Naive thymus-derived CD8-positive, alpha-beta T cell (primary cell): ENCODE measurements around the gene SLC16A12. TPM values are rescaled to one million over a fixed set of nuclear protein-coding genes. Genes with fewer than 3 reads are reported as not detected.
"Not testable (repeated sequence)": the region's sequence is repeated elsewhere in the genome, so short reads cannot be mapped to it uniquely, and the experiment has no call there.

Experiments used
- ATAC-seq, 2 donors: fragments of 150-1000 bp; cut with Tn5 transposase in 1 of 2; sonication (Bioruptor Pico), chemical (Tn5 transposase) in 1 of 2; 1 replicate in 1 of 2; 2 replicates in 1 of 2; pipeline ENCODE4 v1.10.0; 2021; ENCODE audit warnings: mild to moderate bottlenecking in 2 of 2, moderate library complexity in 2 of 2
- POLR2A ChIA-PET: fragments of 350-600 bp; sonication (Branson Sonifier 250); formaldehyde crosslinking; loops from one replicate; lab custom pipeline; 2021; ENCODE audit warnings: antibody characterized with exemption; lab: Charles Lee
- DNase-seq, 10 donors: peaks; one replicate each; pipeline versions ENCODE4 v3.0.0 to v3.0.0-alpha.2; 2020 to 2022
- H3K27ac Mint-ChIP-seq, 10 donors: one replicate each; pipeline ENCODE4 v1.8.0; 2020 to 2022; ENCODE audit warnings: mild to moderate bottlenecking in 10 of 10, mixed read lengths in 10 of 10, moderate library complexity in 4 of 10, inconsistent platforms in 1 of 10
- H3K27me3 Mint-ChIP-seq, 5 donors: one replicate each; pipeline ENCODE4 v1.8.0; 2021 to 2022; ENCODE audit warnings: mixed read lengths in 5 of 5
- H3K36me3 Mint-ChIP-seq, 3 donors: one replicate each; pipeline ENCODE4 v1.8.0; 2020 to 2022; ENCODE audit warnings: mixed read lengths in 3 of 3, mild to moderate bottlenecking in 2 of 3, inconsistent platforms in 1 of 3
- H3K4me1 Mint-ChIP-seq, 4 donors: one replicate each; pipeline ENCODE4 v1.8.0; 2021 to 2022; ENCODE audit warnings: mixed read lengths in 4 of 4
- H3K4me3 Mint-ChIP-seq, 10 donors: one replicate each; pipeline ENCODE4 v1.8.0; 2020 to 2022; ENCODE audit warnings: mild to moderate bottlenecking in 10 of 10, mixed read lengths in 10 of 10, moderate library complexity in 6 of 10, inconsistent platforms in 1 of 10
- H3K9me3 Mint-ChIP-seq, 9 donors: one replicate each; pipeline ENCODE4 v1.8.0; 2020 to 2022; ENCODE audit warnings: mixed read lengths in 9 of 9, mild to moderate bottlenecking in 3 of 9, inconsistent platforms in 1 of 9, moderate library complexity in 1 of 9
- polyA plus RNA-seq, 3 donors: library from polyadenylated mRNA; unstranded; fragments of 300-500 nt; fragmentation: Illumina TruSeq; gene quantifications; one replicate each; pipeline ENCODE4 v1.2.3, GENCODE V29; 2021
- total RNA-seq, 8 experiments: library from RNA in 2 of 8; stranded (reverse) in 2 of 8; gene quantifications; one replicate each; pipeline ENCODE4 v1.2.3 and lab custom pipeline; 2021 to 2026

SLC16A12 gene
- total and polyA plus RNA-seq, 5 experiments from 2014 or later = not detected

DNA sequence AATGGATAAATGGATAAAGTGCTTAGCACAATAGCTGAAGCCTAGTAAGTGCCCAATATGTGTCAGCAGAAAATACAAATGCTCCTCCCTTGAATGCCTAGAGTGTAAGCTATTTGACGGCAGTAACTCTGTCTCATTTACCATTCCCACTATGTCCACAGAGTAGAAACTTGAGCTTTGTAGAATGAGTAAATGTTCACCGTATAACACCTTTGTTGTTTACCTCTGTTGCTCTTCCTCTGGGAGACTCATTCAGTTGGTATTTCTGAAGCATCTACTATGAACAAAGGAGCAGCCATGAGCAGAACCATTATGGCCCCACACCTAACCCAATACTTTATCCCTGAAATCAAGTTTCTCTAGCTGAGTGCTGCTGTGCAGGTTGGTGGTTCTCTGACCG, 8.4 kb upstream of the SLC16A12 start:
- H3K4me1 Mint-ChIP-seq = no peaks in the 10 kb centered on the region
- no peaks in the 10 kb centered on the region for H3K36me3 Mint-ChIP-seq
- POLR2A ChIA-PET = interaction anchor here (0.6 kb wide), 1 partner anchor 170 kb away, joined by 5 read pairs; no protein-coding TSS in a partner anchor

DNA sequence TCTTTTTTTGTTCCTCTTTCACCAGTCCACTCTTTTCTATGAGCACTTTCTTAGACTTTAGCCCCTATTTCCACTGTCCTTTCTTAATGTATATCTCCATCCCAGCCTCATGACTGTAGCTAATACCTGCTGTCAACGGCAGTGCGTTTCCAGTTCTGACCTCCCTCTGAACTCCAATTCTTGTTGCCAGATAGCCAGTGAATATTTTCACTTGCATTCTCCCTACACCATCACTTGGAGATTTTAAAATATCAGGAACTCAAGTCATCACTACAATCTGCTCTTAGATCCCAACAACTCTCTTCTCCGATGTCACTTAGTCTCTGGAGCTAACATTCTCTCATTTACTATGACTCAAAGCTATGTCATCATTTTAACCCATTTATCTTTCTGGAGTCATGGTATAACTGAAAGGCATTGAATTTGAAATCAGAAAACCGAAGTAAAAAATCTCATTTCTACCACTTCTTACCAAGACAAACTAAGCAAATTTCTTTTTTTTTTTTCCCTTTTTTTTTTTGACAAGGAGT, 5.1 kb upstream of the SLC16A12 start:
- Mint-ChIP-seq H3K27me3 (peaks cover 29 to 50% (median 36%) of the 10 kb centered on the region in 5 donors), H3K4me1 (peaks cover 0 to 7% (median 3%) of the 10 kb centered on the region in 4 donors), H3K27ac (no peak overlapping the region), H3K9me3 (no peaks in the 10 kb centered on the region), H3K4me3 (no peak overlapping the region), H3K36me3 (no peaks in the 10 kb centered on the region)
- no peak for DNase-seq
- ATAC-seq = no peak
- POLR2A ChIA-PET = no interaction called here

More for the DNA sequence above, 8.4 kb upstream of the SLC16A12 start:
- Mint-ChIP-seq H3K27ac (no peak overlapping the region), H3K4me3 (no peak overlapping the region), H3K27me3 (peaks cover 15 to 32% (median 26%) of the 10 kb centered on the region in 5 donors), H3K9me3 (no peaks in the 10 kb centered on the region)
- ATAC-seq (no peak), DNase-seq (no peak)

DNA sequence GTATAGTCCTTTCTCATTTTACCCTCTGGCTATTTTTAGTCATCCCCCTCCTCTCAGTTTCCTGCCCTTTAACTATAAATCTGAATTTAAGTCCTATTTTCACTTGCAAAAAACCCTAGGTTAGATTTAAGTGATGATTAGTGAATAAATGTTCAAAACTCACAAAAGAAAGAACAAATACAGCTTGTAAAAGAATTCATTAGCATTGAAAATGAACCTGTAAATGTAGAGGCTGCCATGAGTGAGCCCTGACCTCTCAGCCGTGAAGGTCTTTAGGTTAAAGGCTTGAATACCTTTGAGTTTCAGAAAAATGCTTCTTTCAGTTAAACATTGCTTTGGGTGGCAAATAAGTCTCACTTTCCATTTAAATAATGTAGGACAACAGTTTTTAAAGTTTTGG, 2.0 kb upstream of the SLC16A12 start:
- ATAC-seq = no peak
- H3K4me3 Mint-ChIP-seq = peak overlapping the region in 1 of 10 donors; percentile 4
- POLR2A ChIA-PET = interaction anchor here (0.6 kb wide), 1 partner anchor 50 kb away, joined by 3 read pairs; no protein-coding TSS in a partner anchor

DNA sequence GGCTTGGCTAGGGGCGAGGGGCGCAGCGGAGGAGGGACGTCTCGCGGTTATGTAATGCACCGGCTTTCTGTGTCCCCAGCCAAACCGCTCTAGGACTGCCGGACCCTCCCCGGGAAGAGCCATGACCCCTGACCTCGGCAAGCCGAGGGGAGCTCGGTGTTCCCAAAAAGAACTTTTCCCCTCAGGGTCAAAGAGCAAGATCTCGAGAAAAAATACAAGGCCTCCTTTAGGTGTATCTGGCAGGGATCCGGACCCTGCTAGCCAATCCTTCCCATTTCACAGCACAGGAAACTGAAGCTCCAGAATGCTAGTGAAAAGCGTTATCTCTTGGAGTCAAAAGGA, 590 bp upstream of the SLC16A12 start:
- Mint-ChIP-seq H3K27me3 (peaks cover 47 to 70% (median 63%) of the 10 kb centered on the region in 5 donors), H3K4me1 (peaks cover 4 to 15% (median 9%) of the 10 kb centered on the region in 4 donors), H3K27ac (peak overlapping the region in 1 of 10 donors; percentile 71), H3K4me3 (peak overlapping the region in 5 of 10 donors; percentile 12 to 69 (median 41)), H3K36me3 (peaks cover 0 to 3% (median 0%) of the 10 kb centered on the region in 3 donors), H3K9me3 (peaks cover 0 to 3% (median 0%) of the 10 kb centered on the region in 9 donors)
- ATAC-seq (no peak), DNase-seq (no peak)
- POLR2A ChIA-PET = no interaction called here

More for the DNA sequence above, 2.0 kb upstream of the SLC16A12 start:
- no peak for DNase-seq
- Mint-ChIP-seq H3K36me3 (peaks cover 0 to 3% (median 0%) of the 10 kb centered on the region in 3 donors), H3K4me1 (peaks cover 4 to 15% (median 9%) of the 10 kb centered on the region in 4 donors), H3K27me3 (peaks cover 41 to 66% (median 58%) of the 10 kb centered on the region in 5 donors), H3K9me3 (peaks cover 0 to 3% (median 0%) of the 10 kb centered on the region in 9 donors), H3K27ac (no peak overlapping the region)

DNA sequence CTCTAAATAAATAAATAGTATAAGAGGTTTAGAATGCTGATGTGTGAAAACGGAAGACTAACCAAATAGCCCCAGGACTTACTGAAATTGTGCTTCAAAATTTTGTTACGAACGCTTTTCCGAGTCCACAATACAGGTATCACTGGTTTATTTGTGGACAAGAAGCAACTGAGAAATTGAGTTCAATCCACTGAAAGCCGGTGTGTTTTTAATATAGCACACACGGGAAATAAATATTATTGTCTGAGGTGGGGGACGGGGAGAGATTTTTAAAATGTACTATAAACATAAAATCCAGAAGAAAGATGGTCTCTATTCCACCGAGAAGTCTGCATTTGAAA, 598 bp downstream of the SLC16A12 start:
- H3K9me3 Mint-ChIP-seq = peaks cover 0 to 3% (median 0%) of the 10 kb centered on the region in 9 donors
- ATAC-seq (no peak), DNase-seq (no peak)
- peaks cover 38 to 64% (median 55%) of the 10 kb centered on the region in 5 donors for H3K27me3 Mint-ChIP-seq
- H3K4me1 Mint-ChIP-seq = peaks cover 4 to 15% (median 9%) of the 10 kb centered on the region in 4 donors
- H3K4me3 Mint-ChIP-seq = peak overlapping the region in 5 of 10 donors; percentile 18 to 45 (median 36)
- H3K36me3 Mint-ChIP-seq = peaks cover 0 to 3% (median 0%) of the 10 kb centered on the region in 3 donors
- POLR2A ChIA-PET = no interaction called here
- no peak overlapping the region for H3K27ac Mint-ChIP-seq

DNA sequence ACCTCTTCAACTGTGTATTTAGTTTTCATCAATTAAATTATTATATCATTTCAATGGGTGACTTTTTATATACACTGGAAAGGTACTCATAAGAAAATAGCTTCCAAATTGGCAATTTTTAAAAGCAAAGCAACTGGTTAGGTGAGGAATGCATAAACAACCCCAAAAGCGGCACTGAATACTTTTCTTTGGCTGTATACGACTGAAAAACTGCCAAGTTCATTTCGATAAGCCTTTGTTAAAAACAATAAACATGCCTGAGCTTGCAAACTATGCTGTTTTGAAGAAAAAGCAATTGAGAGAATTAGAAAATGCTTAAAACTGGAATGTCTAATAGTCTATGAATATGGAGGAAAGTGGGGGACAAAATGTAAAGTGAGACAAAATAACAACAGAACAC, 2.9 kb downstream of the SLC16A12 start:
- Mint-ChIP-seq H3K4me3 (no peak overlapping the region), H3K9me3 (peaks cover 0 to 3% (median 0%) of the 10 kb centered on the region in 9 donors), H3K36me3 (peaks cover 0 to 3% (median 0%) of the 10 kb centered on the region in 3 donors), H3K27me3 (peaks cover 27 to 49% (median 46%) of the 10 kb centered on the region in 5 donors), H3K4me1 (peaks cover 4 to 18% (median 9%) of the 10 kb centered on the region in 4 donors), H3K27ac (no peak overlapping the region)
- ATAC-seq (no peak), DNase-seq (no peak)
- POLR2A ChIA-PET = no interaction called here

DNA sequence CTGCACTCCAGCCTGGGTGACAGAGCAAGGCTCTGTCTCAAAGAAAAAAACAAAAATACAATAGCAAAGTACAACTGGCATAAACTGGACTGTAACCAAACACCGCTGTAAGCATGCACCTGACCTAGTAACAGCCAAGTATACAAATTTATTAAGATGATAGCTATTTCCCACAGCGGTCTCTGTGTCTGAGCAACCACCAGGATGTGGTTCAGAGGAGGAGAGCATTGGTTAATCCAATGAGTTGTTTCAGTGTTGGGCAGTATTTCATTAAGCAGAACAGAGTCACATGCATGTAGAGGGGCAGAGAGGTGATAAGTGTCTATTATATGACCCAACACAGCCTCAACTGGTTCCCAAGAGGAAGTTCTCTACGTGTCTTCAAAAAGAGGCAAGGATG, 4.0 kb downstream of the SLC16A12 start:
- Mint-ChIP-seq H3K27me3 (peaks cover 26 to 49% (median 40%) of the 10 kb centered on the region in 5 donors), H3K27ac (peak overlapping the region in 1 of 10 donors; percentile 51), H3K9me3 (peaks cover 0 to 3% (median 0%) of the 10 kb centered on the region in 9 donors), H3K36me3 (peaks cover 0 to 3% (median 0%) of the 10 kb centered on the region in 3 donors), H3K4me1 (peaks cover 4 to 18% (median 9%) of the 10 kb centered on the region in 4 donors), H3K4me3 (no peak overlapping the region)
- ATAC-seq = no peak
- no peak for DNase-seq
- POLR2A ChIA-PET = no interaction called here

DNA sequence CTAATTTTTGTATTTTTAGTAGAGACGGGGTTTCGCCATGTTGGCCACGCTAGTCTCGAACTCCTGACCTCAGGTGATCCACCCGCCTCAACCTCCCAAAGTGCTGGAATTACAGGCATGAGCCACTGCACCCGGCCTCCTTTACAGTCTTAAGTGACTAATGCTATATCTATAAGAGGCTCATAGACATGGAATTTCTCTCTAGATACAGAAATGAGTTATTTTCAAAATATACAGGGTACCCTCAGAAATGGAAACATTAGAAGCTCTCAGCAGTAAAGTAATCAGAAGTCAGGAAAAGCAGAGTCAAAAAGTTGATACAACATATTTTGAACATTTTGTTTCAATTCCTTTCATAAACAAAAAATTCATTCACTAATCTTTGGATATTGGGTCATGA, 5.7 kb downstream of the SLC16A12 start:
- H3K9me3 Mint-ChIP-seq, H3K4me1 Mint-ChIP-seq, ATAC-seq, H3K4me3 Mint-ChIP-seq, DNase-seq, H3K36me3 Mint-ChIP-seq, H3K27ac Mint-ChIP-seq, POLR2A ChIA-PET: not testable (repeated sequence)
- peaks cover 17 to 44% (median 31%) of the 10 kb centered on the region in 5 donors for H3K27me3 Mint-ChIP-seq

DNA sequence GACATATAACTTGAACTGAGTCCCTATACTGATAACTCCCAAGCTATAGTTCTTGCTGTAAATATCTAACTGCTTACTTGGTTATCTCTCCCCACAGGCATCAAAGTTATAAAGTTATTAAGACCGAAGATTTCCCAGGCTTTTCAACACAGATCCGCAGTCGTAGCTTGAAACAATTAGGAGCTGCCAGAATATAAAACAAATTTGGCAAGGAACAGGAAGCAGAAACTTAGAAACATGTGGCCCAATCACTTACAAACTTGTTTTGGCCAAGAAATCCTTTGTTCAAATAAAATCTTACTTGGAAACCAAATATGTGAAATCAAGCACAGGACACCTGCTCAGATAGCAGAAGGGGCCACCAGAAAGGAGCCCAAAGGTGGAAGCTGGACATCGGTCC, 9.0 kb downstream of the SLC16A12 start:
- H3K4me3 Mint-ChIP-seq = no peak overlapping the region
- H3K27me3 Mint-ChIP-seq = peaks cover 5 to 14% (median 10%) of the 10 kb centered on the region in 5 donors
- POLR2A ChIA-PET = no interaction called here
- peaks cover 0 to 3% (median 0%) of the 10 kb centered on the region in 4 donors for H3K4me1 Mint-ChIP-seq
- DNase-seq (no peak), ATAC-seq (no peak)
- H3K9me3 Mint-ChIP-seq = no peaks in the 10 kb centered on the region
- H3K27ac Mint-ChIP-seq = no peak overlapping the region
- H3K36me3 Mint-ChIP-seq = no peaks in the 10 kb centered on the region

DNA sequence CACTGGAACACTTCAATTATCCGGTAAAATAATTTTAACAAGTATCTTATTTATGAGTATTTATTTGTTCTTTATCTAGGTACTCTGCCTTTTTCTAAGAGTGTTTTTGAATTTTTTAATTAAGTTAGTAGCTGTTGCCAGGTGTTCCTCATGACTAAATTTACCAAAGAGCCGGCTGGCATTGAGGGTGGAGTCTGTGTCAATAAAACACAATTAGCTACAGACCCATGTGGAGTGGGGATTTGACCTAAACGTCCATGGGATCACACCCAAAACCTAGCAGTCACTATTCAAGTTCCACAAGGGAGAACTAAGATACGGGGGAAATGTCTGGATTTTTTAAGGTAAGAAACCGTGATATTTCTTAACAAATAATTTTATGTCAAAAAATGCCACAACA, 9.8 kb downstream of the SLC16A12 start:
- Mint-ChIP-seq H3K27ac (no peak overlapping the region), H3K9me3 (no peaks in the 10 kb centered on the region), H3K4me1 (peaks cover 0 to 3% (median 0%) of the 10 kb centered on the region in 4 donors), H3K4me3 (no peak overlapping the region), H3K27me3 (peaks cover 2 to 10% (median 5%) of the 10 kb centered on the region in 5 donors), H3K36me3 (no peaks in the 10 kb centered on the region)
- no peak for ATAC-seq
- no peak for DNase-seq
- POLR2A ChIA-PET = no interaction called here

DNA sequence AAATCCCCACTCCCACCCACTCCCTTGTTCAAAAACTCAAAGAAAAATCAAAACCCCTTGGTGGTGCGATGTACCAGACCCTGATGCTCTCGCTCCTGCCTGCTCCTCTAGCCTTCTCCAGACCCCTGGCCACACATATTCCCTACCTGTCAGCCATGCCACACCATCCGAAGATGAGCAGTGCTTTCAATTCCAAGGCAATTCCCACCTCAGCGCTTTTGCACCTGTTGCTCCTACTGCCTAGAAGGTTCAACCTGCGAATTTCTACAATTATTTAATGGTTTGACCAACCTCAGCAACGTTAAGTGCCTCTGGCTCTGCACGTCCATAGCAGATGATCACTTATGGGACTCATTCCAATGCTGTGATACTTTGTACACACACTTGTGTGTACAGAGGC, 11.1 kb downstream of the SLC16A12 start:
- no peaks in the 10 kb centered on the region for H3K36me3 Mint-ChIP-seq
- H3K4me3 Mint-ChIP-seq = no peak overlapping the region
- ATAC-seq (no peak), DNase-seq (no peak)
- H3K4me1 Mint-ChIP-seq = peaks cover 0 to 3% (median 0%) of the 10 kb centered on the region in 4 donors
- no peaks in the 10 kb centered on the region for H3K9me3 Mint-ChIP-seq
- POLR2A ChIA-PET = no interaction called here
- H3K27ac Mint-ChIP-seq = no peak overlapping the region
- peaks cover 0 to 10% (median 5%) of the 10 kb centered on the region in 5 donors for H3K27me3 Mint-ChIP-seq

DNA sequence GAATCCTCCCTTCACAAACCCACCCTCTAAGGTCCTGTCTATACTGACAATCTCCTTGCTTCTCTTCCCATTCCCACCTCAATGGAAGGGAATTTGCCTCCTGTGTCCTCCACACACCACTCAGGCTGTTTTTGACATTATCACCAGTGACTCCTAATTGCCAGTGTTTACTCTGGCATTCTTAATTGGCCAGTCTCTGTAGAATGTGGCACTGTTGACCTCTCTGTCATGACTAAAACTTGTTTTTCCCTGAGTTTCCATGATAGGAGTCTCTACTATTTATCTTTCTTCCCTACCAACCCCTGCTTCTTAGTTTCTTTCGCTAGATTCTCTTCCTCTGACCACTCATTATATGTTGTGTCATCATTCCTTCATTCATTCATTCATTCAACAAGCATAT, 12.1 kb downstream of the SLC16A12 start:
- Mint-ChIP-seq H3K27ac (no peak overlapping the region), H3K36me3 (no peaks in the 10 kb centered on the region), H3K4me3 (no peak overlapping the region), H3K4me1 (no peaks in the 10 kb centered on the region), H3K27me3 (peaks cover 0 to 10% (median 5%) of the 10 kb centered on the region in 5 donors), H3K9me3 (no peaks in the 10 kb centered on the region)
- POLR2A ChIA-PET = no interaction called here
- DNase-seq = no peak
- no peak for ATAC-seq

DNA sequence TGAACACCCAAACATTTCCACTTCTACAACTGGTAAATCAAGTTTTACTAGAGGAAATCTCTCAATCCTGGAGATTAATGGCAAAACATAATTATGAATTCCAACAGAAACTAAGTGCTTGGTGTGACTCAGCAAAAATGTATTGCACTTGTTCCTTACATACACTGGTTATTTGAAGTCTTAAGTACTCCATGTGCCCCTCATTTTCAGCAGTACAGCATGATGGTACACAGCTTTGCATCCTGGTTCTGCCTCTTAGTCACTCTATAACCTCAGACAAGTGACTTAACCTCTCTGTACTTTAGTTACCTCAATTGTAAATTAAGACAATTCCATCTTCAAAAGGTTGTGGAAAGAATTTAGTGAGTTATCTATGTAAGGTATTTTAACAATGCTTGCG, 12.9 kb downstream of the SLC16A12 start:
- H3K27me3 Mint-ChIP-seq = peaks cover 0 to 10% (median 5%) of the 10 kb centered on the region in 5 donors
- POLR2A ChIA-PET = no interaction called here
- no peaks in the 10 kb centered on the region for H3K36me3 Mint-ChIP-seq
- ATAC-seq (no peak), DNase-seq (no peak)
- H3K27ac Mint-ChIP-seq = no peak overlapping the region
- no peaks in the 10 kb centered on the region for H3K4me1 Mint-ChIP-seq
- no peaks in the 10 kb centered on the region for H3K9me3 Mint-ChIP-seq
- H3K4me3 Mint-ChIP-seq = no peak overlapping the region
